RWPE1 (cell line): ENCODE measurements around the gene ZNF362.
A peak's percentile ranks its signal among the peaks of the same experiment; 100 is the strongest.

Experiments used
- CTCF ChIA-PET: fragments of 350-600 bp; sonication (Branson Sonifier 250); formaldehyde crosslinking; extraction: SDS; loops from one replicate; lab custom pipeline; 2021; lab: Yijun Ruan, JAX
- POLR2A ChIA-PET: fragments of 400-600 bp; formaldehyde crosslinking; extraction: SDS; loops from one replicate; lab custom pipeline; 2020; ENCODE audit warnings: antibody characterized with exemption; ENCODE audit not compliant: low non-redundant PET; lab: Yijun Ruan, JAX
- DNase-seq: peaks from one replicate; pipeline ENCODE4 v3.0.0; 2012; ENCODE audit warnings: low spot score
- H3K27ac ChIP-seq: fragments of 450-650 bp; 2 replicates; pipeline ENCODE4 v1.5.1; 2017
- TF ChIP-seq, protein P1 (sequence below): fragments of 450-650 bp; conservative IDR thresholded peaks from 2 replicates; pipeline ENCODE4 v1.5.1; 2017; ENCODE audit warnings: low read depth, mild to moderate bottlenecking

ZNF362 gene

DNA sequence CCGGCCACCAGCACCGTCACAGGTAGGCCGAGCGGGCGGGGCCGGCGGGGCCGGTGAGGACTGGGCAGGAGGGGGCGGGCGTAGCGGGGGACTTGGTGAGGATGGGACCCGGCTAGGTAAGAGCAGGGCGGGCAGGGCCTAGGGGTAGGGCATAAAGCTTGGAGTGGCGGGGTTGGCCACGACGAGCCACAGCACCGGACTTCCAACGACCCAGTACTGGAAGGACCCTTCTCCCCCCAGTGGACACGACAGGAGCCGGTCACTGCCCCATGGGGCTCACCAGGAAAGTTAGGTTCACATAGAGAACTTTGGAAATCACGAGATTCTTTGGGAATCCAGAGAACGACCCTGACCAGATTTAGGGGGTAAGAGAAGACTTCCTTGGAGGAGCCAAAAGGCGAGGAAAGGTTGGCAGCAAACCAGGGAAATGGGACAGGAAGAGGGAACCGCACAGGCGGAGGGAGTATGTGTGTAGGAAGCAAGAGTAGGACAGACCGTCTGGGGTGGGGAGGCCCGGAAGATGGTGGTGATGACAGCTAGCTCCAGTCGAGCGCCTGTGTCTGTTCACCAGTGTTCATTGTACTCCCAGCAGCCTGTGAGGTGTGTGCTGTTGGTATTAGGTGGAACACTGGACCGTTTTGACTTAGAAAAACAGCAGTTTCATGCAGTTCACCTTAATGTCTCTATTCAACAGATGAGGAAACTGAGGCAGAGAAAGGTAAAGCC, 20.4 kb downstream of the ZNF362 start:
- TF ChIP-seq, protein P1, sequence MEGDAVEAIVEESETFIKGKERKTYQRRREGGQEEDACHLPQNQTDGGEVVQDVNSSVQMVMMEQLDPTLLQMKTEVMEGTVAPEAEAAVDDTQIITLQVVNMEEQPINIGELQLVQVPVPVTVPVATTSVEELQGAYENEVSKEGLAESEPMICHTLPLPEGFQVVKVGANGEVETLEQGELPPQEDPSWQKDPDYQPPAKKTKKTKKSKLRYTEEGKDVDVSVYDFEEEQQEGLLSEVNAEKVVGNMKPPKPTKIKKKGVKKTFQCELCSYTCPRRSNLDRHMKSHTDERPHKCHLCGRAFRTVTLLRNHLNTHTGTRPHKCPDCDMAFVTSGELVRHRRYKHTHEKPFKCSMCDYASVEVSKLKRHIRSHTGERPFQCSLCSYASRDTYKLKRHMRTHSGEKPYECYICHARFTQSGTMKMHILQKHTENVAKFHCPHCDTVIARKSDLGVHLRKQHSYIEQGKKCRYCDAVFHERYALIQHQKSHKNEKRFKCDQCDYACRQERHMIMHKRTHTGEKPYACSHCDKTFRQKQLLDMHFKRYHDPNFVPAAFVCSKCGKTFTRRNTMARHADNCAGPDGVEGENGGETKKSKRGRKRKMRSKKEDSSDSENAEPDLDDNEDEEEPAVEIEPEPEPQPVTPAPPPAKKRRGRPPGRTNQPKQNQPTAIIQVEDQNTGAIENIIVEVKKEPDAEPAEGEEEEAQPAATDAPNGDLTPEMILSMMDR: no peak
- no peak for DNase-seq
- no peak overlapping the region for H3K27ac ChIP-seq
- ChIA-PET CTCF (no interaction called here), POLR2A (no interaction called here)

DNA sequence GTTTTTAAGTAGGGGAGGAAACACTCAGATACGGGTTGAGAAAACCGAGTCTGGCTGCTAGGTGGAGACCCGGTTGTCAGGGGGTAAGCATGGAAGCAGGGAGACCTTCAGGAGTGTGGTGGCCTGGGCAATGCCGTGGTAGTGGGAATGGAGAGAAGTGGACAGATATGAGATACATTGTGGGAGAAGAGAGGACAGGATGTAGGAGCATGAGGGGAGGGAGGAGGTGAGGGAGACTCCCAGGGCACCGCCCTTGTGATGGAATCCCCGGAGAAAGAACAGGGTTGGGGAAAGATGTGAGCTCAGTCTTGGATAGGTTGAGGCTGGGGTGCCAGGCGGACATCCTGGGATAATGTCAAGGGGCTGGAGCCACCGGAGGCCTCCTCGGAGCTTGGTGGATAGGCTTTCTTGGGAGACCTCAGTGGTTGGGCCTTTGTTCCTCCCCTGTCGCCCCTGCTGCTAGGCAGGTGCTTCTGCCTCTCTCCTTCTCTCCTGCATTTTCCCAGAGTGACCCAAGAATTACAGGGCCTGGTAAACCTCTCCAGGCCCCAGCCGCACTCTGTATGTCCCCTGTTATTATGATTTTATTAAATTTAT, 21.3 kb downstream of the ZNF362 start:
- DNase-seq: no peak
- peak overlapping the region; percentile 2; the same call in 1 of the 2 replicates for H3K27ac ChIP-seq
- ChIA-PET POLR2A (no interaction called here), CTCF (interaction anchor here (1.6 kb wide), 1 partner anchor 18 kb away, joined by 10 read pairs; no protein-coding TSS in a partner anchor)
- TF ChIP-seq, protein P1: no peak

DNA sequence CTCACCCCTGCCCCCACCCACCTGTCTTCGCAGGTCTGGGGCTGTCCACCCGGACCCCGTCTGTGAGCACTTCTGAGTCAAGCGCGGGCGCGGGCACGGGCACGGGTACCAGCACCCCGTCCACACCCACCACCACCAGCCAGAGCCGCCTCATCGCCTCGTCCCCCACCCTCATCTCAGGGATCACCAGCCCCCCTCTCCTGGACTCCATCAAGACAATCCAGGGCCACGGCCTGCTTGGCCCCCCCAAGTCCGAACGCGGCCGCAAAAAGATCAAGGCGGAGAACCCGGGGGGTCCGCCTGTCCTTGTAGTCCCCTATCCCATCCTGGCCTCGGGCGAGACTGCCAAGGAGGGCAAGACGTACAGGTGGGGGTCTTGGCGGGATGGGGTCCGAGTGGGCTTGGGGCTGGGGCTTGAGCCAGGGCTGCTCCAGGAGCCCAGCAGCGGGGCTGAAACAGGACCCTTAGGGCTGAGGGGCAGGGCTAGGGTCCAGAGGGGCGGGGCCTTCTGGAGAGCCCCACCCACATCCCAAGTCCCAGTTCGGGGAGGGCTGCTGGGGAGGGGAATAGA, 23.9 kb downstream of the ZNF362 start:
- TF ChIP-seq, protein P1: no peak
- ChIA-PET POLR2A (no interaction called here), CTCF (interaction anchor here (0.7 kb wide), 1 partner anchor 32 kb away, joined by 3 read pairs; no protein-coding TSS in a partner anchor)
- no peak overlapping the region for H3K27ac ChIP-seq
- DNase-seq: no peak

DNA sequence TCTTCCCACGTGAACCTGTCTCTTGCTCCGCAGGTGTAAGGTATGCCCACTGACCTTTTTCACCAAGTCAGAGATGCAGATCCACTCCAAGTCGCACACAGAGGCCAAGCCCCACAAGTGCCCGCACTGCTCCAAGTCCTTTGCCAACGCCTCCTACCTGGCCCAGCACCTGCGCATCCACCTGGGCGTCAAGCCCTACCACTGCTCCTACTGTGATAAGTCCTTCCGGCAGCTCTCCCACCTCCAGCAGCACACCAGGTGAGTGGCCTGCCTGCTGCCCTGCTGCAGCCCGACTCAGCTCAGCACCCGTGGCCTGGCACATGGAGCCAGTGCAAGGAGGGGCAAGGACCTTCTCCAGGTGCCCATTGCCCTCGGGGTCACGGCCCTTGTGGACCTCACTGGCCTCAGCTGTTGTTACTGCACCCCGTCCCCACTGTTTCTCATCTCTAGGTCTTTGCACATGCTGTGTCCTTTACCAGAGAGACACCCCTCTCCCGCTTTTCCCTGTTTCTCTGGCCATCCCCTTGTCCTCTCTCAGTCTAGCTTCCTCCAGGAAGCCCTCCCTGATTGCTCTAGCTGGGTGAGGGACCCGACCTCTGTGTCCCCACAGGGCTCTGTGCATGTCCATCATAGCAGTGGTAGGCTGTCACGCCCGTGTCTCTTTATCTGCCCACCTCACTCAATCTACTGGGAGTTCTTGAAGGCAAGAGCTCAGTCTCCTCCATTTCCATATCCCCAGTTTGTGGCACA, 25.4 kb downstream of the ZNF362 start:
- ChIA-PET CTCF (interaction anchor here (0.7 kb wide), 1 partner anchor 472 kb away, joined by 3 read pairs; no protein-coding TSS in a partner anchor), POLR2A (interaction anchor here (0.6 kb wide), 1 partner anchor 75 kb away, joined by 3 read pairs; no protein-coding TSS in a partner anchor)
- TF ChIP-seq, protein P1: no peak
- no peak for DNase-seq
- H3K27ac ChIP-seq: no peak overlapping the region

DNA sequence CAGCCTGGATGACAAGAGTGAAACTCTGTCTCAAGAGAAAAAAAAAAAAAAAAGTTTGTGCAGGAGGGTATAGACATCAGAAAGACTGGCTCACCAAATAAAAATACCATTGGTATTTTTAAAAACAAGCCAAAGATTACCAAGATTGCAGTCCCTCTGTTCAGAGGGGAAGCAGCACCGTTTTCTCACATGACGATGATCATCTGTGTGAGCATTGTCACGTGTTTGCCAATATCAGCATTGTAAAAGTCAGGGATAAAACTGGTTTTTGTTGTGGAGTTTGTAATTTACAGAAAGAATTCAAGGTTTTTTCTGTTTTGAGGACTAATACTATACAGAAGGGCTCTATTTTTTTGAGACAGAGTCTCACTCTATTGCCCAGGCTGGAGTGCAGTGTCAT, 26.5 kb downstream of the ZNF362 start:
- no peak overlapping the region for H3K27ac ChIP-seq
- CTCF ChIA-PET: interaction anchor here (0.7 kb wide), 1 partner anchor 471 kb away, joined by 3 read pairs; no protein-coding TSS in a partner anchor
- POLR2A ChIA-PET: no interaction called here
- TF ChIP-seq, protein P1: no peak
- DNase-seq: no peak

DNA sequence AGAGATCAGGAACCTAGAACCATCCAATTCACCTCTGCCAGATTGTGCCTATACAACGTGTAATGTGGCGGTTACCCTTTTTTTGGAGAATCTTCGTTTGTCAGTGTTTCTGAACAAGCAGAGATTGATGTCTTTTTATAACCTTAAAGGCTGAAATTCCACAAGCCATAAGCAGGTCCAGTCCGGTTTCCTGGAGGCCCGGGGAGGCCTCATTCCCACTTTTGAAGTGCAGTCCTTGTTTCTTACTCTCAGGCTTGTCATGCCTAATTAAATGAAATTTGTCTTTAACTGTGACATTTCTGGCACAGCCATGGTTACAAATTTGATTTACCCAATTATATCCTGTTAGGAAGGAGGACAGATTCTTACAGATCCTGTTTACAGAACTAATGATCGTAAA, 27.8 kb downstream of the ZNF362 start:
- ChIA-PET POLR2A (no interaction called here), CTCF (no interaction called here)
- DNase-seq: no peak
- no peak overlapping the region for H3K27ac ChIP-seq
- TF ChIP-seq, protein P1: no peak
